Measurements from ENCODE around the gene RALB.

DNA sequence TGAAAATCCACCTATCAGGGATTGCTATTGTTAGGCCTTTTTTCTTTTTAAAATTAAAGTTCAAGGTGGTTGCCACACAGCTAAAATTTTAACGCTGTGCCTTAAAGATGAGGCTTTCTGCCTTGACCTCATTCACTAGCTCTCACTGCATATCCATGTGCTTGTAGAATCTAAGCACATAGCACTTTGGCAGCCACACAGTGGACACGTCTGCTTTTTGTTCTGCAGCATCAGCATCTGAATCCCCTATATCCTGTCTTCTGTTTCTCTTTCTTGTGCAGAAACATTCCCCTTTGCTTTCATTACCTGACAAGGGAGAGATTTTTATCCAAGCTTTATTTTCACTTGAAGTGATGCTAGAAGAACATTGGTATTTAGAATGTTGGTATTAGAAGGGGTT, 38.1 kb downstream of the RALB start:
- no peak for TF ChIP-seq CTCF (IDR thresholded peaks at IDR 0.05 in 4 of 5, conservative IDR thresholded peaks at IDR 0.05 in 1 of 5)
- no peak for TF ChIP-seq POLR2A (IDR thresholded peaks at IDR 0.05)
